Activated CD4-positive, alpha-beta T cell treated with anti-CD3 and anti-CD28 coated beads, Interleukin-2, amount 50 U/mL, for 16 hours (primary cell): ENCODE measurements around the gene SHANK3.
"Not testable (repeated sequence)": the region's sequence is repeated elsewhere in the genome, so short reads cannot be mapped to it uniquely, and the experiment has no call there.

Experiments used
- DNase-seq: peaks from one replicate; pipeline ENCODE4 v3.0.0-alpha.2; 2020

Gene SHANK3

DNA sequence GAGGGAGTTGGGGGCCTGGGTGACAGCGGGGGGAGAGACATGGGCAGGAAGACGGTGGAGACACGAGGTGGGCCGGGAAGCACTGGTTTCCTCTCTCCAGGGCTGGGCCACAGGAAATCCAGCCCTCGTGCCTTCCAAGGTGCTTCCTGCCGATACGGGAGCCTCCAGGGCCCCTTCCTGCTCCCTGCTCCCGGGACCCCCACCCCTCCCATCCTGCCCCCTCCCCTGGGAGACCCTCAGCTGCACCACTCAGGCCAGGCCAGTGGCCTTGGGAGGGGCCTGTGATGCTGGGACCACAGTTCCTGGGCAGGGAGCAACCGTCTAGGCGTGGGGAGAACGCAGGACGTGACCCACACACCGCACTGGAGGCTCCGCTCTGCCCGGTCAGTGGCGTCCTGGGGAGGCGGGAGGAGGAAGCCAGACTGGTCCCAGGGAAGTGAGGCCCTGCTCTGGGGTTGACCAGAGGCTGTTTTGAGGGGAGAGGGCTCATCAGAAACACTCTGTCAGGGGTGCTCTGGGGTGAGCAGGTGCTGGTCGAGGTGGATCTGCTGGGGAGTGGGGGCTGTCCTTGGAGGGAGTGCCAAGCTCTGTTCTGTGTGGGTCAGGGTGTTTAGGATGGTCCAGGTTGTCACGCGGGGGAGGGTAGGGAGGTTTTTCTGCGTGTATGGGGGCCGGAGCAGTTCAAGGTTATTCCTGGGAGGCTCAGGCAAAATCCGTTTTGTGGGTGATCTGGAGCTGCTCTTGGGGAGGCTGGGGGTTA, at the start of gene SHANK3:
TSS of gene SHANK3 (plus strand) at position 353 of the 760 bp plus-strand sequence.
- DNase-seq: no peak

DNA sequence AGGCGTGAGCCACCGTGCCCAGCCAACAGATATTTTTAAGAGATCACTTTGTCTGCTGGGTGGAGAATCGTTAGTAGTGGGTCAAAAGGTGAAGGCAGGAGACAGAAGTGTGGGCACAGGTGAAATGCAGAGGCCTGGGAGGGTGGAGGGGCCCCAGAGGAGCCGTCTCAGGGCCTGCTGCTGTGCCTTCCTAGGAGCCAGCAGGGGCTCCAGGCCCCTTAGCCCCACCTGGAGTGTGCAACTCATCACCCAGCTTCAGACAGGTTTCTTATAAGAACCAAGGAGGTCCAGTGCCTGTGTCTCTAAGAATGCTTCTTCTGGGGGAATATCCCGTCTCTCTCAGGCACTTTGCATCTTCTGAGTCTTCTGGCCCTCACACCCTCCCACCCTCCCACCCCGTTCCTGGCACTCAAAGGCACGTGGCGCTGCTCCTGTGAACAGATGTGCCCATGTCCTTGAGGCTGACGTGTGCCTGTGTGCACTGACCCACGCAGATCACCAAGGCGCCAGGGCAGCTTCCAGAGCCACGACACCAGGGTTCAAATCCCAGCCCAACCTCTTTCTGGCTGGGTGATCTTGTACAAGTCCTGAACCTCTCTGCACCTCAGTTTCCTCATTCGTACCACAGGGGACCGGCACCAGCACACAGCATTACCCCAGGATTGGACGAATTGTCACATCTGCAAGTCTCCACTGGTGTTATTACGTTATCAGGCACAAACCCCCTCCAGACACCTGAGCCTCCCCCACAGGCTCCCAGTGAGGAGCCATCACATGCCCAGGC, 48.1 kb upstream of the SHANK3 start:
- no peak for DNase-seq

DNA sequence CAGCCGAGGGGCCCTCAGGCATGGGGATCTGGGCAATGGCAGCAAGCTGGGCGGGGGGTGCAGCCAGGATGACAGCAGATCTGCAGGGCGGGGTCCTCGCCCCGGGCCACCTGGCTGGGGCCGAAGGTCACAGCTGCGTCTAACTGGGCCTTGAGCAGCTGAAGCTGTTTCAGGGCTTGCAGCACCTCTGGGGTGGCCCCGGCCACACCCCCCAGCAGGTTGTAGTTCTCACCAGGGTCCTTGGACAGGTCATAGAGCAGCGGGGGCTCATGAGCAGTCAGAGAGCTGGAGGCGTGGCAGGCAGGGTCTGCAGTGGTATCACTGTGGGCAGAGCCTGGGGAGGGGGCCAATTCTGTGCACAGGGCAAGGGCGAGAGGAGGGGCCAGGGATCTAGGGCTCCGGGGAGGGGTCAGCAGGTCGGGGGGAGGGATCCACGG, 47.5 kb upstream of the SHANK3 start:
- DNase-seq: no peak

DNA sequence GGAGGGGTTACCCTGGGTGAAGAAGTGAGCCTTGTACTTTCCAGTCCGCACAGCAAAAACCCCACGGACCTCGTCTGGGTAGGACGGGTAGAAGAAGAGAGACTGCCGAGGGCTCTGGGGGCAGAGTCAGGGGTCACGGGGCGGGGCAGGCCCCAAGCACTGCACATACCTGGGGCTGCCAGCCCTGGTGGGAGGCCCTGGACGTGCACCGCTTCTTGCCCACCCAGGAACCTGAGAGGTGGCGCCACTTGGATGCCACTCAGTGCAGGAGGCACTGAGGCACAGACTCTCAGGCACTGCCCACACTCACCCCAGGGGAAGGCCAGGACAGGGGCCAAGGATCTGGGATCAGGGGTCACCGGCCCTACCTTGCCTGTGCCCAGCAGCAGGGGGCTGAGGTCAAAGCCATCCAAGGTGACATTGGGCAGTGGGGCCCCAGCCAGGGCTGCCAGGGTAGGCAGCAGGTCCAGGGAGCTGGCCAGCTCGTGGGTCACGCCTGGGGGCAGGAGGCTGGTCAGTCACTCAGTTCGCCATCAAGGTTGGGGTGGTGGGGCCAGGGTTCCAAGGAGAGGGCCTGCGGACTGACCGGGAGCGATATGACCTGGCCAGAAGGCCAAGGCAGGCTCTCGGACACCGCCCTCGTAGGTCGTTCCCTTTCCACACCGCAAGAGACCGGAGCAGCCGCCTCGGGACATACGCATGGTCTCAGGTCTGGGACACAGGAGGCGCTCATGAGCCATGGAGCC, 46.9 kb upstream of the SHANK3 start:
- no peak for DNase-seq

DNA sequence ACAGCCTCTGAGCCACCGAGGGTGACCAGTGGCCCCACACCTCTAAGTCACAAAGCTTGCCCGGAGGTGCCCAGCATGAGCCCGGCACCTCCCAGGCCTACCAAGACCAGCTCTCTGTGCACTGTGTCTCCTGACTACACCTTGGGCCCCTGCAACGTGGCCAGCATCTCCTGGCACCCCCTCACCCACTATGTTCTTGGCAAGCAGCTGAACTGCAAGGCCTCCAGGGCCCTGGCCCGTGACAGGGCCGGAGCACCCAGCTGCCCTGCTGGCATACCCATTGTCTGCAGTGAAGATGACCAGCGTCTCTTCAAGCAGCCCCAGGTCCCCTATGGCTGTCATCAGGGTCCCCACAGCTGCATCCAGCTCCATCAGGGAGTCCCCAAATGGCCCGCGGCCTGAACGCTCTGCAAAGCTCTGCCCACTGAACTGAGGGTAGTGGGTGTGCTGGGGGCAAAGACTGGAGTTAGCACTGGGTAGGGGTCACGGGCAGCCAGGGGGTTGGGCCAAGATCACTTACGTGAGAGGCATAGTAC, 46.2 kb upstream of the SHANK3 start:
- no peak for DNase-seq

DNA sequence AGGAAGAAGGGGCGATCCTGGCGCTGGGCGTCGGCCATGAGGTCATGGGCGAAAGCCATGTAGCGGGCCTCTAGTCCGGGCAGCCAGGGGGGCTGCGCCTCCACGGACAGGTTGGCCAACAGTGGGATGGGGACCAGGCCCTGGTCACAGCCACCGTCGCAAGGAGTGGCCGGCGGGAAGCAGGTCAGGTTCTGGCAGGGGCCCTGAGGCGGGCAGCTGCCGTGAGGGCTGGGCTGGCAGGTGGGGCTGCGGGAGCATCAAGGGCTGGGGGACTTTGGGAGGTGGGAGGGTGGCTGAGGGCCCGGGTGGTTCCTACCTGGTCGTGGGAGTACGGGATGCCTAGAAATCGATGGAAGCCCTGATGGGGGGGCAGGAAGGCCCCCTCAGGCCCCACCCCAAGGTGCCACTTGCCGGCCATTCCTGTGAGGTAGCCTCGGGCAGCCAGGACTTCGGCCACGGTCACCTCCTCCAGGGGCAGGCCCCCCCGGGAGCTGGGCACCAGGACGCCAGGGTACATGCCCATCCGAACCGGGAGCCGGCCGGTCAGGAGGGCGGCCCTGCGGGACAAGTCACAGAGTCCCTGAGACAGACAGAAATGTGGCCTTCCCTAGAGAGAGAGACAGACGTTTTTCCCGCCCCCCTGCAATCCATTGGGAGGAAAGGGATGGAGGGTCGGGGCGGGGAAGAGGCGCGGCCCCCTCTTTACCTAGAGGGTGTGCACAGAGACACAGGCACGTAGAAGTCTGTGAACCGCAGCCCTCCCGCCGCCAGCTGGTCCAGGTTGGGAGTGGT, 45.6 kb upstream of the SHANK3 start:
- no peak for DNase-seq

DNA sequence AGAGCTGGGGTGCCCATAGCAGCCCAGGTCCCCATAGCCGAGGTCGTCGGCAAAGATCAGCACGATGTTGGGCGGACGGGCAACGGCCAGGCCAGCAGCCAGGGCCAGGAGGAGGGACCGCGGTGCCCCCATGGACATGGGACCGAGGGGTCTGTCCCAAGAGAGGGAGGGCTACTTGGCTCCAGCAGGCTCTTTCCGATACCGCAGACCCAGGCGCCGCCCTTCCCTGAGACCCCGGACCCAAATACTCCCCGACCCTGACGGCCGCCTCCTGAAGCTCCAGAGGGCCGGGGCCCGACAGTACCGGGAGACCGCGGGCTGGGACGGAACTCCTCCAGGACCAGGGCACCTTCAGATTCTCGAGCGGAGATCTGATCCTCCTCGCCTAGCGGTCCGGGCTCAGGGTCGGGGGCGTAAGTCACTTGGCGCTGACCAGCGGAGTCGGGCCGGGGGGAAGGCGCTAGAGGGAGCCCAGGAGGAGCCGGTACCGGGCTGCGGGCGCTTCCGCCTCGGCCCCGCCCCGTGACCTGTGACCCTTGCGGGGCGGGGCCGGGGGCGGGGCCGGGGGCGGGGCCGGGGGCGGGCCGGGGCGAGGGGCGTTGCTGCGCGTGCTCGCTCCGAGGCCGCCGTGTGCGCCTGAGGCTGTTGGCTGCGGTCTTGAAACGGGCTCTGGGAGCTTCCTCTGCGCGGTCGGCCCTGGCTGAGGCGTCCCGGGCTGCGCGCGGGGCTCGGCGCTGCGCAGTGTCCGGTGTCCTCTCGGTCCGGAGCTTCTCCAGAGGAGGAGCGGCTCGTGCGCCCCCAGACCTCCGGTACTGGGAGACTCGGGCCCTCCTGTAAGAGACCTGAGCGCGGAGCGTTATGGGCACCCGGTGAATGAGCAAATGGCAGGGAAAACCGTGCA, 44.7 kb upstream of the SHANK3 start, which contains the start of gene ARSA:
TSS of gene ARSA (minus strand) at position 511 of the 901 bp plus-strand sequence. CDS start at position 138, 373 bp downstream.
- peak; percentile 85 for DNase-seq

DNA sequence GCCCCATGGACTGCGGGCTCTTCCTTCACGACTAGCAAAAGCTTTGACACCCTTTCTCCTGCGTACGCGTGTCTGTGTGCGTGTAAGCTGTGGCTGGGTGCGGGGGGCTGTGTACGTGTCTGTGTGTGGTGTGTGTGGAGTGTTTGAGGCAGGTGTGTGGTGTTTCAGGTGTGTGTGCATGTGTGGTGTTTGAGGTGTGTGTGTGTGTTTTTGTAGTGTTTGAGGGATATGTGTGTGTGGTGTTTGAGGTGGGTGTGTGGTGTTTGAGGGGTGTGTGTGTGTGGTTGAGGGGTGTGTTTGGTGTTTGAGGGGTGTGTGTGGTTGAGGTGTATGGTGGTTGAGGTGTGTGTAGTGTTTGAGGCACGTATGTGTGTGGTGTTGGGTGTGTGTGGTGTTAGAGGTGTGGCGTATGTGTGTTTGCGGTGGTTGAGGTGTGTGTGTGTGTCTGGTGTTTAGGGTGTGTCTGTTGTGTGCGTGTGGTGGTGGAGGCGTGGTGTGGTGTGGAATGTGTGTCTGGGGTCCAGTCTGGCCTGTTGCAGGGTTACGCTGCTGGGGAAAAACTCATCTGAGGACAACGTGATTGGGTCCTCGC, 44.0 kb upstream of the SHANK3 start:
- DNase-seq: peak; percentile 25

DNA sequence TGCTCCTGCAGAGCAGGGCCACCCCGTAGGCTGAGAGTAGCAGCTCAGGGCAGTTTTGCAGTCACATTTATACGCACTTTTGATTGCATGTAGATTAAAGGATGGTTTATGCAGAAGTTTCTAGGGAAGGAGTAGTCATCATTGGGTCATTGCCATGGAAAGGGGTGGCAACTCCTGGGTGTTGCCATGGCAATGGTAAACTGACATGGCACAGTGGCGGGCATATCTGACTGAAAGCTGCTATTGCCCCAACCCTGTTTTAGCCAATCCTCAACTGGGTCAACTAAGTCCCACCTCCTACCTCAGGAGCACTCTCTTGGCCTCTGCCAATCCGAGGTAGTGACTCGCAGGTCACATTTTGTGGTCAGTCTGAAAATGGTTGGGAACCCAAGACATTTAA, 42.2 kb upstream of the SHANK3 start:
- DNase-seq: no peak

DNA sequence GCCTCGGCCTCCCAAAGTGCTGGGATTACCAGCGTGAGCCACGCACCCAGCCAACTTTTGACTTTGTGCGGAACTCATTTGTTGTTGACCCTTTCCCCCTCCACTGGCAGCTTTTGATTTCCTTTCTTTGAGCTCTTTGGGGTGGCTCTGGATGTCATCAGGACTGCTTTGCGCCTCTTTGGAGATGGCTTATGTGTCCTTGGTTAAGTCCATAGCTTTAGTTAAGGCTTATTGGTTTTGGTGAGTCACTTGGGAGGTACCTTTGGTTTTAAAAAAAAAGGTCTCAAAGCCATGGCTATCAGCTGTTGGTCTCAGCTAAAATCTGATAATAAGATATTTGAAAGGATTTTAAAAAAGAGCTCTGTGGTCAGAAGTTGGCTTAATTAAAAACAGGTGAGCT, 39.5 kb upstream of the SHANK3 start:
- no peak for DNase-seq

DNA sequence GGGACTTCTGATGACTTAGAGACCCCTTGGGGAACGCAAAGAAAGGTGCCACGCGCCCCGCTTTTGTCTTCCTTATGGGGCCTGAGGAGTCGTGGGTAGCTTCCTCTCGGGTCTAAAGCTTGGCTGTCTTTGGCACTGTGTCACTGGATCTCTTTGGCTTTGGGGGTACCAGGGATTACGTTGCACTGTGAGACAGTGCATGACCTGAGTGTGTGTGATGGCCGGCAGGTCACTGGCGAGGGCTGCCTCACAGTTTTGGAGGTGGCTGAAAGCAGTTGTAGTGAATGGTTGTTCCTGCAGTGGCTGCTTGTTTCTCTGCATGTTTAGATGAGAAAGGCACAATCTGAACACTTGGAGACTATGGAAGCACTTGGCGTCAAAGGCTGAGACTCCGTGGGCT, 38.9 kb upstream of the SHANK3 start:
- no peak for DNase-seq

DNA sequence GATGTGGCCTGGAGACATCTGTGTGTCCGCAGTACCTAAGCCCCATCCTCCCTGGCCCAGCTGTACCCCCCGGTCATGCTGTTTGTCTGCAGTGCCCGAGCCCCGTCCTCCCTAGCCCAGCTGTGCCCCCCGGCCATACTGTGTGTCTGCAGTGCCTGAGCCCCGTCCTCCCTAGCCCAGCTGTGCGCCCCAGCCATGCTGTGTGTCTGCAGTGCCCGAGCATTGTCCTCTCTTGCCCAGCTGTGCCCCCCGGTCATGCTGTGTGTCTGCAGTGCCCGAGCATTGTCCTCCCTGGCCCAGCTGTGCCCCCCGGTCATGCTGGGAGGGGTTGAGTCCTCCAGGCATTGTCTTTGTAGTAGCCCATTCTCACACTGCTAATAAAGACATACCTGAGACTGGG, 37.0 kb upstream of the SHANK3 start:
- DNase-seq: no peak

DNA sequence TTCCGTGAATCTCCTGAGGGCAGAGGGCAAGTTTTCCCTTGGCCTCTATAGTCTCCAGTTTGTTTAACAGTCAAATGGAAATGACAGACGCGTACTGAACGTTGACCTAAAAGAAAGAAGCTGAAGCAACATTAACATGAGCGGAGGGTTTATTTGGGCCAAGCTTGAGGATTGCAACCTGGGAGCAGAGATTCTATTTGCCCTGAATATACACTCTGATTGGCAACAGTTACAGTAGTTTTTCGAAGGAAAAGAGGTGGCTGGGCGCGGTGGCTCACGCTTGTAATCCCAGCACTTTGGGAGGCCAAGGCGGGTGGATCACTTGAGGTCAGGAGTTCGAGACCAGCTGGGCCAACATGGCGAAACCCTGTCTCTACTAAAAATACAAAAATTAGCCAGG, 32.3 kb upstream of the SHANK3 start:
- DNase-seq: not testable (repeated sequence)

DNA sequence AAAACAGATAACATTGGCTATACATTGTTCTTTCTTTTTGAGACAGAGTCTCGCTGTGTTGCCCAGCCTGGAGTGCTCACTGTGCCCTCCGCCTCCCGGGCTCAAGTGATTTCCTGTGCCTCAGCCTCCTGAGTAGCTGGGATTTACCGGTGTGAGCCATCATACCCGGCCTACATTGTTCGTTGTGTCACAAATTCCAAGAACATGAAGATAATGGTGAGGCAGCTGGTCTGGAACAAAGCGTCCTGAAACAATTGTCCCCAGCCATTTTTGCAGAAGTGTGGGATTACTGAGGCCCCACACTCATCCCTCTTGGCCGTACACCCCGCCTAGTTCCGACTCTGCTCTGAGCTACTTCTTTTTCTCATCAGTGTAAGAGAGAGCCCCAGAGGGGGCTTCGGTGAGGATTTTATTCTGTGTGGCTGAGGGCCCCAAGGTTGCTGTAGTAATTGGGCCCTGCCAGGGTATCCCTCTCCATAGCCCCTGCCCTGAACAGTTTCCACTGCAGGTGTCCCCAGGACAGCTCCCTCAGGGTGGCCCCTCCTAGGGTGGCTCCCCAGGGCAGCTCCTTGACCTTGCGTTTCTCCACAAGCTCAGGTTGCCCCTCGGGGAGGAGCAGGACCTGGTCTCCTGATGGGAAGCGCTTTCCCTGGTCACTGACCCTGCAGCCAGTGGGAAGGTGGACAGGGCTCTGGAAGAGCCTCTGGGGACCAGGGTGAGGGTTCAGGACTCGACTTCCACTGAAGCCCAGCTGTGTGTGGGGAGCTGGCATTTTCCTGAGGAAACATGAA, 31.6 kb upstream of the SHANK3 start:
- no peak for DNase-seq

DNA sequence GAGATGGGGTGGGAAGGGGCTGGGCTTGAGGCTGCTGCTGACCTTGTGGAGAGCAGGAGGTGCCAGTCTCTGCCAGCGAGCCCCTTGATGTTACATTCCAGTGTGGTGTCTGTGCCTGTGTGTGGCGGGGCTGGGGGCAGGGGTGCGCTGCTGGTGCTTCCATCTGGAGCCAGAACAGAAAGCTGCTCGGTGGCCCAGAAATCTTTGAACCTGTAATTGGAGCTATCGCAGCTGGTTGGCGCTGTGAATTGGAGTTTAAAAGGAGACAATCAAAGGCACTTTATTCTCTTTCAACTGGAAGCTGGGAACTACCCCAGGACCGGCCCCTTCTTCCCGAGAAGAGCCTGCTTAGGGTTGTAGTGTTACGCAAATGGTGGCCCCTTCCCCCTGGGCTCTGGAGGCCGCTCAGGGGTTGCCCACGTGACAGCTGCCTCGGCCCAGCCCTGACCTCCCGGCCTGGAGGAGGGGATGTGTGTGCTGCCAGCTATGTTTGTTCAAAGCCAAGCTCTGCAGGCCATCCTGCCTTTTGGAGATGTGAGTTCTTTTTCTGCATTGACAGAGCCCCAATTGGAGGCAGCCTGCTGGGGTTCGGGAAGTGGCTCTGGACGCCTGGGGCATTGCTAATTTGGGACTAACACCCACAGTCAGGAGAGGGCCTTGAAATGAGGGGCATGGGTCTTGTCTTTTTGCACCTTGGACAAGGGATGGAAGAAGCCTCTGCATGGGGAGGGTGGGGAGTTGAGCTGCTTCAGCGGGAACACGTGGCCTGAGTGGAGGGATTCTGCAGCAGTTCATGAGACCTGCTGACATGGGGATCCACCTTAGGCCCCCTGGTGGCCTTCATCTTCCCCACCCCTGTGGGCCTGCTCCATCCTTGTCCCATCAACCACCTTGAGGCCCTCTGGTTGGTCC, 30.7 kb upstream of the SHANK3 start:
- no peak for DNase-seq

DNA sequence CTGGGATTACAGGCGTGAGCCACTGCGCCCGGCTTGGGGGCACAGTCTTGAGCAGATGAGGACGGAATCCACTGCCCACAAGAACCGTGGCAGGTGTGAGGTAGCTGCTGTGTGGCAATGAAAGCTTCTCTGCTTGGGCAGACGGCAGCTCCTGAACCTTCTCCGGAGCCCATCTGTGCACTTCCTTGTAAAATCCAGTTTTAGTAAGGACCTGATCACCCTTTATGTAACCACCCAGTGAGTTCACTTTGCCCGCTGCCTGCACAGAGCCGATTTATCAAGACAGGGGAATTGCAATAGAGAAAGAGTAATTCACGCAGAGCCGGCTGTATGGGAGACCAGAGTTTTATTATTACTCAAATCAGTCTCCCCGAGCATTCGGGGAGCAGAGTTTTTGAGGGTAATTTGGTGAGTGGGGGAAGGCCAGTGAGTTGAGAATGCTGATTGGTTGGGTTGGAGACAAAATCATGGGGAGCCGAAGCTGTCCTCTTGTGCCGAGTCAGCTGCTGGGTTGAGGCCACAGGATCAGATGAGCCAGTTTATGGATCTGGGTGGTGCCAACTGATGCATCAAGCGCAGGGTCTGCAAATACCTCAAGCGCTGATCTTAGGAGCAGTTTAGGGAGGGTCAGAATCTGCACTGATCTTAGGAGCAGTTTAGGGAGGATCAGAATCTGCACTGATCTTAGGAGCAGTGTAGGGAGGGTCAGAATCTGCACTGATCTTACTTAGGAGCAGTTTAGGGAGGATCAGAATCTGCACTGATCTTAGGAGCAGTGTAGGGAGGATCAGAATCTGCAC, 29.4 kb upstream of the SHANK3 start:
- not testable (repeated sequence) for DNase-seq

DNA sequence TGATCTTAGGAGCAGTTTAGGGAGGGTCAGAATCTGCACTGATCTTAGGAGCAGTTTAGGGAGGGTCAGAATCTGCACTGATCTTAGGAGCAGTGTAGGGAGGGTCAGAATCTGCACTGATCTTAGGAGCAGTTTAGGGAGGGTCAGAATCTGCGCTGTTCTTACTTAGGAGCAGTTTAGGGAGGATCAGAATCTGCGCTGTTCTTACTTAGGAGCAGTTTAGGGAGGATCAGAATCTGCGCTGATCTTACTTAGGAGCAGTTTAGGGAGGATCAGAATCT, 28.9 kb upstream of the SHANK3 start:
- not testable (repeated sequence) for DNase-seq

DNA sequence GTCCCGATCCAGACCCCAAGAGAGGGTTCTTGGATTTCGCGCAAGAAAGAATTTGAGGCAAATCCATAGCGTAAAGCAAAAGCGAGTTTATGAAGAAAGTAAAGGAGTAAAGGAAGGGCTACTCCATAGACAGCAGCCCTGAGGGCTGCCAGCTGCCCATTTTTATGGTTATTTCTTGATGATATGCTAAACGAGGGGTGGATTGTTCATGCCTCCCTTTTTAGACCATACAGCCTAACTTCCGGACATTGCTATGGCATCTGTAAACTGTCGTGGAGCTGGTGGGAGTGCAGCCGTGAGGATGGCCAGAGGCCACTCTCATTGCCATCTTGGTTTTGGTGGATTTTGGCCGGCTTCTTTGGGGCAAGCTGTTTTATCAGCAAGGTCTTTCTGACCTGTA, 19.4 kb upstream of the SHANK3 start:
- DNase-seq: no peak
